AG08395 (cell line): ENCODE measurements around the gene TBCK.

Source experiments
- DNase-seq: peaks from one replicate; pipeline ENCODE4 v3.0.0; 2012; ENCODE audit warnings: mixed read lengths, low spot score

TBCK gene

GRCh38 chr4:106287353-106287969 is 28.5 kb downstream of the TBCK start:
- DNase-seq = peak; percentile 52

DNA sequence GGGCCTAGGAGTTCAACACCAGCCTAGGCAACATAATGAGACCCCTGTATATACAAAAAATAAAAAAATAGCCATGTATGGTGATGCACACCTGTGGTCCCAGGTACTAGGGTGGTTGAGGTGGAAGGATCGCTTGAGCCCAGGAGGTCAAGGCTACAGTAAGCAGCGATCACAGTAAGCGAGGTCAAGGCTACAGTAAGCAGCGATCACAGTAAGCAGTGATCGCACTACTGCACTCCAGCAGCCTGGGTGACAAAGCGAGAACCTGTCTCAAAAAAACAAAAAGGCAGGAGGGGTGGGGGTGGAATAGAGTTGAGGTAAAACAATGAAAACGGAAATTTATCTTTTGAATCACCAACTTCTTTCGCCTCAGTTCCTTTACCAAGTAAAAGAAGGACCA is 29.4 kb downstream of the TBCK start:
- no peak for DNase-seq

GRCh38 chr4:106284227-106284626 is 31.8 kb downstream of the TBCK start:
- no peak for DNase-seq

GRCh38 chr4:106277140-106277675 is 38.8 kb downstream of the TBCK start:
- no peak for DNase-seq

DNA sequence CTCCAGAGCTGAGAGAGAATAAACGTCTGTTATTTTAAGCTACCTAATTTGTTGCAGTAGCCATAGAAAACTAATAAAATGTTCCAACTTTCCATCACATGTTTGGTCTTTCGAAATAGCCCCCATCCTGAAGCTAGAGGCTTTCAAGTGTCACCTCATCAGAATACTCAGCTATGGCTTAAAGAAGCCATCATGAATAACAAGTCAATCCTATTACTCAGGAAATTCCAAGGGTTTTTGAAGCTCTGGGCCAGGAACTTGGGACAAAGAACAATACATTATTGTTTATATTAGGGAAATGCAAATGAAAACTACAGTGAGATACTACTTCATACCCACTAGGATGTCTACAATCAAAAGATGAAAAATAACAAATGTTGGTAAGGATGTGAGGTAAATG is 42.2 kb downstream of the TBCK start:
- peak; percentile 3 for DNase-seq

DNA sequence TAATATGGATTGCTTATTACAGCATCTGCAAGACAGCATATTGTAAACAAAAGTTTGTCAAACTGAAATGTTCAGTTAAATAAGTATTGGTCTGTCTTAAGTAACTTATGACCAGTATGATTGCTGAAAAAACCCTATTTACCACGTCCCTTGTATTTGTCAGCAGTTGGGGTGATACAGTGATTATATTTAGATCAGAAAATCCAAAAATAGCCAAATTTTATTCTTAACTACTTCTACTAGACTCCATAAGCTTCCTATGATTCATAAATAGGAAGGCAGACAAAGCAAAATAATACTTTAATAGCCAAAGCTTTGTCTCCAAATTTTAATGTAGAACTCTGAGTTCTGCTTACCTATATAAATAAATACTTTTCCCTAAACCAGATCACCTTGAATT is 45.3 kb downstream of the TBCK start:
- no peak for DNase-seq

DNA sequence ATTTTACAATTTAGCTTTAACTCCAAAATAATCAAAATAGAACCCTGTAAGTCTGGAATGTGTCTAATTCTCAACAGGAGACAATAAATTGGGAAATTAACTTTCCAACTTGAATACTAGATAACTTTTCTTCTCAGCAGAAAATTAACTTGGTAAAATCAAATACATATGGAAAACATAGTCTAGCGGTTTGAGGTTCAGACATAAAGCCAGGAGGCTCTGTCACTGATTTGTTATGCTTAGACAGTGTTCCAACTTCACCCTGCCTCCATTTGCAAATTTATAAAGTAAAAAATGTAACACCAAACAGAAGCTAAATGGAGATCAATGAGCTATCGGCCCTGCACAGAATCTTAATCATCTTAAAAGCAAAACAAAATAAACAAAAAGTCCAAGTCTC is 46.3 kb downstream of the TBCK start:
- no peak for DNase-seq

DNA sequence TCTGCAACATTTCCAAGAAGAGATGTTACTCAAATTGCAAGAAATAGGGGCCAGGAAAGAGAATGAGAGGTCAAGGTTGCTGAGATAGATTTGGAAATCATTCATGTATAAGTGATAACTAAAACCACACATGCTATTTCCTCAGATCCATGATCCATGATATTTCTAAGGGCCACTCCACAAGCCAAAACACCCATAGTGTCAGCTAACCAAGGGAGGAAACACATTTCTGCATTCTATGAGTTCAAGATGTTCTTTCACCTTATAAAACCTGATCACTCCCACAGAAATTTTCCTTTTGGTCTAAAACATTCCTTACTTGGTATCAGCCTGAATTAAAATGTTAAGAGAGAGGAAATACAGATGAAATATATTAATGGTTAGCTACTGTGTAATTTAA is 47.2 kb downstream of the TBCK start:
- peak; percentile 7 for DNase-seq

DNA sequence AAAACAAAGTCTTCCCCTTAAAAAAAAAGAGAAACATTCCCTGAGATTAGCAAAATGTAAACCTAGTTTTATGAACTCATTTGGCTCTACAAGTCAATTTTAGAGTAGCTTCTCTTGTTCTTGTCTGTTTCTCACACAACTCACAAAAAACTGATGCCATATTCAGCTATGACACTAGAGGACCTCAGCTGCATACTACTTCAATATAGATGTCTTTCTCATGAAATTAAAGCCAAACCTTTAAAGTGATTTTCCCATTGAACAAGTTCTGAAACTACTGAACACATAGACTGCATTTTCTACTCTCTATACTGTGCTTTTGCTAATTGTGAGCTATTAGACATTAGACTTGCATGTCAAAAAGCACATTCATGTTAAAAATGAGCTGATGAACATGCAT is 49.8 kb downstream of the TBCK start:
- peak; percentile 56 for DNase-seq

DNA sequence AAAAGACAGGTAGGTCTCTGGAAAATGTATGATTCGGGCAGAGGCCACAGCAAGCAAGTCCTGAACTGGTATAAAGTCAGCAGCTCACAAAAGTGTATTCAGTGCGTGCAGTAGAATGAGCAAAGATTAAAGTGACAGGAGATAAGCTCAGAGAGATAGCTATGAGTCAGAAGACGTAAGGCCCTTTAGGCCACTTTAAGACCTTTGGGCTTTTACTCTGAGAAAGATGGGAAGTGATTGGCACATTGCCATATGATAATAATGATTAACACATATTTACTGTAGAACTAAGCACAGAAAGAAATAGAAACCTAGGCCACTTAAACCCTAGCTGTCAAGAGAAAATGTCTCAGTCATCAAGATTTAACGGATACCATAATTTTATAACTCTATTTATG is 51.7 kb downstream of the TBCK start:
- no peak for DNase-seq

DNA sequence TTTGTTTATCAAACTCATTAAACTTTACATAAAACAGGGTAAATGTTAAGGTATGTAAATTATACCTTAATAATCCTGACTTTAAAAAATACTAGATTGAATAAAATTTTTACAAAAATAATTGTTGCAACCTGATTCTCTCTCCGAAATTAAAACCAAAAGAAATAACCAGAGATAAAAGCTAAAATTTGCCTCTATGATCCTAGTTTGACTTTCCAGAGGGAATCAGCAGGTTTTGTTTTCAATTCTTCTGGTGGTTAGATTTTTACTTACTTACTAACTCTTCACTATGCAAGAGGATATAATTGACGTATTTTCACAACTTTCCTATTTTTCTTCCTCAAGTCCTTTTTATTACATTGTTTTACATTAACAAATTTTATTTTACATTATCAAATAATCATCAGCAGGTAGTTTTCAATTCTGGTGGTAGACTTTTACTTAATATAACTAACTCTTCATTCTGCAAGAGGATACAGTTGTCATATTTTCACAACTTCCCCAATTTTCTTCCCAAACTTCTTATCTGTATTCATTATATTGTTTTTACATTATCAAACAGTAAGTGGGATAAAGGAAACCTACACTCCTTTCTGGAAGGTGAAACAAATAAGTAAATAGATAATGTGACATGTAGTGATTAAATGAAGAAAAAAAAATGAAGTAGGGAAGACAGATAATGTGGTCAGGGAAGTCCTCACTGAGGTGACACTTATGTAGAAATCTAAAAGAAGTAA is 52.2 kb downstream of the TBCK start:
- no peak for DNase-seq

DNA sequence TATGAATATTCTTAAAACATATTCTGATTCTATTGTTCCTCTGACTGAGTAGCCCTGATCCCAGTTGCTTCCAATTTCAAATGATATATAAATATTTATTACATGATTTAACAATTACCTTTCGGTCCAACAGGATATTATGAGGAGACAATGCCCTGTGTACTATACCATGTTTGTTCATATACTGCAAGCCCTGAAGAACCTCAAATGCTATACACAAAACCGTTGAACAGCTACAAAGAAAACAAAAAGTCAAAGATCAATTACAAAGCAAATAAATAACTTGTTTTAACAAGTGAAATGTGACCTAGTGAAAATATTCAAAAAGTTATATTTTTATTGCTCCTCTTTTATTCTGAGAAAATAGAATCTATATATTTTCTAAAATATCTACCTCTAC is 54.0 kb downstream of the TBCK start:
- DNase-seq = no peak

GRCh38 chr4:106258145-106259045 is 57.6 kb downstream of the TBCK start:
- DNase-seq = peak; percentile 10

GRCh38 chr4:106256190-106256589 is 59.8 kb downstream of the TBCK start:
- no peak for DNase-seq

DNA sequence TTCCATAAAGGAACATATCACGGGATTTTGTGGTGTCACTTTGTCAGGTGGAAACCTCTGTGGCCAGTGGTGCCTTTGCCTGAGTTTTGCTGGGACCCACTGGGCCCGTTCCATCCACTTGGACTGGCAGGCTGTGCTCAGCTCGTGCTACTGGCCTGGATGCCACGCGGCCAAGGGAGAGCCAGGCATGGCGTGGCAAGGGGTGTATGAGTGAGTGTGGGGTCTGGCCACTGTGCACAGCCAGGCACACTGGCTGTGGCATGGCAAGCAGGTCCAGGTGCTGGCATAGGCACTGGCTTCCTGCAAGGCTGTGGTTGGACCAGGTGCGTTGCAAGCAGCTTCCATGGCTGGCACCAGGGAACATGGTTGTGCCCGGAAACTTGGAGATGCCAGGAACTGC is 60.8 kb downstream of the TBCK start:
- DNase-seq = no peak

GRCh38 chr4:106253364-106254129 is 62.5 kb downstream of the TBCK start:
- no peak for DNase-seq

DNA sequence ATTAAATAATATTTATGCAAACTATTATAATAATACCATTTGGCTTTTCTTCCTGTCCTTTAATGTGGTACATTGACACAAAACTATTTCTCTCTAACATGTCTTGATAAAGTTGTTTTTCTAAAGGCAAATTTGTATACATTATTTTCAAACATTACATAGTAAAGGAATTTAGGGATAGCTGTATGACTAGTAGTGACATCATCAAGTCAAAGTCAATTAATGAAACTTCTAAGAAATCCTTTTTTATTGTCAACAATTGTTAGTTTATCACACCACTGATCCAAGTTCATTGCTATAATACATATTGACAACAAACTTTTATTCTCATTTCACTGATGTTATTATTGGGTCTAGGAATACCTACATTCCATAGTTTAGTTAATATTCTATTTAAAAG is 68.4 kb downstream of the TBCK start:
- no peak for DNase-seq

DNA sequence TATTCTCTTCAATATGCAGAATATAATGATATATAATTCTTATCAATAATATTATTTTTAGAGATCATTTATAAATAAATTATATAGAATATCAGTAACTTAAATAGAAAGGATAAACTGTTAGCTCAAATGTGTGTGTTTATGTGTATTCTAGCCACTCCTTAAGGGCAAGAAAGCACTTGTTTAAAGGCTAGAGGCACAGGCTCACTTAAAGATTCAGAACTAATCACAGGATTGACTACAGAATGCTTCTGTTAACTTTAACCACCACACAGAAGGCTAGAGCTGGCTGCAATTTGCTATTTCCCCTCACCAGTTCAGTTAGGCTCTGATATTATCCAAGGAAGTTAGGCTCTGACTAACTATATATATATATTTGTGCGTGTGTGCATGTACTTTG is 69.6 kb downstream of the TBCK start:
- DNase-seq = no peak

- DNase-seq = no peak
These were observed 70.8 kb downstream of the TBCK start for GRCh38 chr4:106245176-106245575.

- no peak for DNase-seq
These were observed 75.3 kb downstream of the TBCK start for GRCh38 chr4:106240699-106241098.

DNA sequence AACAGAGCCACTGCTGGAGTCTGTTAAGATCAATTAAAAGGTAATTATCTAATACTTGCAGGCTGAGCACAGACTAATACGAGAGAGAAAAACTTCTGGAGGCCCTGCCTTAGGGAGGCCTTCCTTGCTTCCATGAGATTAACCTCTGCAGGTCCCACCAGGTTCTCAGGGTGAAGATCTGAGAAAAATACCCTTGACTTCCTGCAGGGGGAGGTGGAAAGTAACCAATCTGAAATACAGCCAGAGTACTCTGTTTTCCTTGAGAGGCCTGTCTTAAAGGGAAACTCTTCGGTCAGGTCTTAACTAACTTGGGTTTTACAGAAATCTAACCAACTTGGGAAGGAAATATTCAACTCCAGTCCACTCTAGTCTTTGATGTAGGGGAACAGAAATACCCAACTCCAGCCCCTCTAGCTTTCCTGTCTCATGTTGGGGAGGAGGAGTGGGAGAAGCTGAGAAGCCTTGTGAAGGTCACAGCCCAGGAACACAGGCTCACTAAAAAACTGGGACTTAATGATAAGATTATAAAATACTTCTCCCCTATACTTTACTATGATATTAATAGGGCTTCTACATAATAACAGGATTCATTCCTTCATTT is 77.1 kb downstream of the TBCK start:
- peak; percentile 53 for DNase-seq

DNA sequence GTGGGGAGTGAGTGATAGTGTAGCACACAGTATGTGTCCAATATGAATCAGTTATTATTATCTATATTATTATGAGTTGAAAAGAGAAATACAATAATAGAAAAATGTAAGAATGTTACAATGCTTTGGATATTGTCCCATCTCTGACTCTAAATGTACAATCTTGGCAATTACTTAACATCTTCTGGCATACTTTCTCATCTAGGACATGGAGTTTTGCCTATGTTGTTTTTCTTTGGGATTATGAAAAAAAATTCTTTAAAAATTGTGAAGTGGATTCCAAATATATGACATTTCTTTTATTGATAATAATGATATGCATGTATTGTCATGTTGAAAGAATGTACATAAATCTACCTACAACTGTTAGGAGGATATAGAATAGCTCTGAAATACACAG is 84.1 kb downstream of the TBCK start:
- no peak for DNase-seq
